GM18505 (cell line): ENCODE data around the gene LRRC36.
"Not testable (repeated sequence)": the region's sequence is repeated elsewhere in the genome, so short reads cannot be mapped to it uniquely, and the experiment has no call there.

Source experiments
- ATAC-seq: cut with Tn5 transposase; IDR thresholded peaks from one replicate; pipeline ENCODE4 v1.9.1; 2021; ENCODE audit not compliant: unreplicated experiment
- POLR2A ChIP-seq: IDR thresholded peaks from 4 replicates; pipeline ENCODE4 v1.6.1; 2011; ENCODE audit warnings: borderline replicate concordance; ENCODE audit not compliant: insufficient read depth, insufficient read length; ENCODE audit errors: extremely low read depth

The LRRC36 gene

GRCh38 chr16:67345401-67345800 lies 18.8 kb downstream of the LRRC36 start:
- no peak for ATAC-seq
- no peak for TF ChIP-seq POLR2A

GRCh38 chr16:67346341-67346740 lies 19.7 kb downstream of the LRRC36 start:
- TF ChIP-seq POLR2A = no peak
- ATAC-seq = no peak

GRCh38 chr16:67349172-67349571 lies 22.6 kb downstream of the LRRC36 start:
- ATAC-seq = no peak
- TF ChIP-seq POLR2A = no peak

GRCh38 chr16:67350324-67350723 lies 23.7 kb downstream of the LRRC36 start:
- no peak for ATAC-seq
- no peak for TF ChIP-seq POLR2A

GRCh38 chr16:67352463-67352862 lies 25.8 kb downstream of the LRRC36 start:
- not testable (repeated sequence) for ATAC-seq

GRCh38 chr16:67356396-67356795 lies 29.8 kb downstream of the LRRC36 start:
- TF ChIP-seq POLR2A = no peak
- no peak for ATAC-seq

GRCh38 chr16:67357561-67357960 lies 30.9 kb downstream of the LRRC36 start:
- TF ChIP-seq POLR2A = no peak
- ATAC-seq = no peak

GRCh38 chr16:67359540-67360269 lies 33.1 kb downstream of the LRRC36 start:
- ATAC-seq = not testable (repeated sequence)

GRCh38 chr16:67361038-67361437 lies 34.4 kb downstream of the LRRC36 start:
- no peak for TF ChIP-seq POLR2A
- ATAC-seq = no peak

GRCh38 chr16:67364600-67365235 lies 38.1 kb downstream of the LRRC36 start:
- ATAC-seq = no peak
- no peak for TF ChIP-seq POLR2A

- ATAC-seq = no peak
- TF ChIP-seq POLR2A = no peak
These were observed 44.0 kb downstream of the LRRC36 start for GRCh38 chr16:67370661-67371060.

- no peak for ATAC-seq
- no peak for TF ChIP-seq POLR2A
These were observed 46.0 kb downstream of the LRRC36 start for GRCh38 chr16:67372664-67373063.

GRCh38 chr16:67376012-67376411 lies 49.4 kb downstream of the LRRC36 start:
- ATAC-seq = not testable (repeated sequence)

- no peak for TF ChIP-seq POLR2A
These were observed 52.0 kb downstream of the LRRC36 start for GRCh38 chr16:67378642-67379041.

GRCh38 chr16:67383284-67383683 lies 56.7 kb downstream of the LRRC36 start:
- no peak for ATAC-seq
- TF ChIP-seq POLR2A = no peak

More at GRCh38 chr16:67378642-67379041, 52.0 kb downstream of the LRRC36 start:
- ATAC-seq = no peak
